HG02840 (cell line): Measurements from ENCODE around the gene NPPA.

Source experiments
- ATAC-seq: cut with Tn5 transposase; IDR thresholded peaks from one replicate; pipeline ENCODE4 v1.9.1; 2021; ENCODE audit warnings: mild to moderate bottlenecking, moderate library complexity, moderate number of reproducible peaks; ENCODE audit not compliant: unreplicated experiment, low FRiP score

The NPPA gene

DNA sequence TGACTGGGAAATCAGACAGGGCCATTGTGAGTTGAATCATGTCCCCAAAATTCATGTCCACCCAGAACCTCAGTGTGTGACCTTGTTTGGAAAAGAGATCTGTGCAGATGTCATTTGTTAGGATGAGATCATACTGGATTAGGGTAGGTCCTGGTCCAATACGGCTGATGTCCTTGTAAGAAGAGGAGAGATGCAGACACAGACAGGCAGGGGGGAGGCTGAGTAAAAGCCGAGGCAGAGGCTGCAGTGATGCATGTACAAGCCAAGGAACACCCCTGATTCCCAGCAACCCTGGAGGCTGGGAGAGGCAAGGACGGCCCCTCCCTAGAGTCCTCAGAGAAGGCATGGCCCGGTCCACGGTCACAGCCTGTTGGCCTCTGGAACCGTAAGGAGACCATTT lies 27.0 kb upstream of the NPPA start:
- ATAC-seq, result no peak

DNA sequence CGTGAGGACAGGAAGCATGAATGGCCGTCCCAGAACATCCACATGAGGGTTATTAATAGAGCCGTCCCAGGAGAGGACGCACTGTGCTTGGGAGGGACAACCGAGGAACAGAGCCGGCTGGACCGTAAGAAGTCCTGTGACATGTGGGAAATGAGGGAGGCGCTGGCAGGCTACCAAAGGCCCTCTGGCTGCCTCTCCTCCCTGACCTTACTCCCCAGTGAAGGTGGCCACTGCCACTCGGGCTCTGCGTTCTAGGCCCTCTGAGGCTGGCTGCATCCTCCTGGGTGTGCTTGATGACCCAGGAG lies 26.6 kb upstream of the NPPA start:
- no peak for ATAC-seq

DNA sequence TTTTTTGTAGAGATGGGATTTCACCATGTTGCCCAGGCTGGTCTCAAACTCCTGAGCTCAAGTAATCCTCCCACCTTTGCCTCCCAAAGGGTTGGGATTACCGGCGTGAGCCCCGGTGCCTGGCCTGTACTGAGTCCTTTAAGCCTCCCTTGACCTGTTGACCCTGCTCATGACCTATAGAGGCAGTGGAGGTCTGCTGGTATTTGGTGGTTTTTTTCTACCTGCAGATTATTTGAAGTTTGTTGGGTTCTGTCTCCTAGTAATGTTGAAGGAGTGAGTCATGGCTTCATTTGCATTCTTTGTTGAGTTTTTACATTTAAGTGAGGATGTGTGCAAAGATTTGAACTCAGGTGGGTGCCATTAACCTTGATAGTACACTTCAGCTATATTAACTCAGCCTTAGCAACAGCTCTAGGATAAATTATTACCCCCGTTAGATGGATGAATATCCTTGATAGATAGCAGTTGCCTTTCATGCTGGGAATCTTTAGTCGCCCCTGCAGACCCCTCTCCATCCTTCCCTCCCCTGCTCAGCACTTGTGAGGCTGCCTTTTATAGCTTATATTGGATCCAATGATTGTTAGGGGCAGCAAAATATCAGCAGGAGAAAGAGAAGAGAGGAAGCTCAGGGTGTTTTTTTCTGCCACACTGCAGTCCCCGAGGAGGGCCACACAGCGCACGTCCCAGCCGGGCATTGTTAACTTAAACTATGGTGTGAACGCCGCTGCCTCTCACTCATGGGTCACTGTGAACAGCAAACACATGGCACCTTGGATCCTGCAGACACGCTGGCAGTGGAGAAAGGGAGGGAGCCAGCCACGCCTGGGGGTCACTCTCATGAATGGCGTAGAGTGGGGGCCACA lies 26.0 kb upstream of the NPPA start:
- no peak for ATAC-seq

DNA sequence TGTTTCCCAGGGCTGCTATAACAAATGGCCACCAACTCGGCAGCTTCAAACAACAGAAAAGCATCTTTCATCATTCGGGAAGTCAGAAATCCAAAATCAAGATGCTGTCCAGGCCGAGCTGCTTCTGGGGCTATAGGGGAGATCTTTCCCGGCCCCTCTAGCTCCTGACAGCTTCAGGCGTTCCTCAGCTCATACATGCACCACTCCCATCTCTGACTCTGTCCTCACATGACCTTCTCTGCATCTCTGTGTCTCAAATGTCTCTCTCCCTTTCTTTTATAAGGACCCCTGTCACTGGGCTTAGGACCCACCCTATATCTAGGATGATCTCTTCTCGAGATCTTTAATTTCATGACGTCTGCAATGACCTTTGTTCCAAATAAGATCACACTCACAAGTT lies 25.0 kb upstream of the NPPA start:
- ATAC-seq, result no peak

DNA sequence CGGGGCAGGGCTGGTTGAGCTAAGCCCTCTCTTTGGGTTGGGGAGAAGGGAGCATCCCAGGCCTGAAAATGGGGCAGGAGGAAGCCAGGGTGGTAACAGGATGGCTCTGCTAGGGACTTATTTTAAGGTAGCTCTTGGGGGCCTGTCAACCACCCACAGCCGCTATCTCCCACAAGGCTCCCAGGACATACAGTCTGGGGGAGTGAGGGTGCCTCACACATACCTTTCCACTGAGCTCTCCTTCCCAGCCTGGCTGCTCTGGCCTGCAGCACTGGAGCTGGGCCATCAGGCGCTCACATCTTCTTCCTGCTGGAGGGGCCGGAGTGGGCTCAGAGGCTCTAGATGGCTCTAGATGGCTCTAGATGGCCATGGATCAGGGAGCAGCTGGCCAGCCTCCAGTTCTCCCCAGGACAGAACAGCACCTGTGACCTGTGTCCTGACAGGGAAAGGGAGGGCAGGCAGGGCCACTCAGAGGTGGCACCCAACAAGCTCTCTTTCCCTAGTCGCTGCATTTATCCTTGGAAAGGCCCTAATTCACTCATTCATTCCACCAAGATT lies 22.1 kb upstream of the NPPA start:
- no peak for ATAC-seq

DNA sequence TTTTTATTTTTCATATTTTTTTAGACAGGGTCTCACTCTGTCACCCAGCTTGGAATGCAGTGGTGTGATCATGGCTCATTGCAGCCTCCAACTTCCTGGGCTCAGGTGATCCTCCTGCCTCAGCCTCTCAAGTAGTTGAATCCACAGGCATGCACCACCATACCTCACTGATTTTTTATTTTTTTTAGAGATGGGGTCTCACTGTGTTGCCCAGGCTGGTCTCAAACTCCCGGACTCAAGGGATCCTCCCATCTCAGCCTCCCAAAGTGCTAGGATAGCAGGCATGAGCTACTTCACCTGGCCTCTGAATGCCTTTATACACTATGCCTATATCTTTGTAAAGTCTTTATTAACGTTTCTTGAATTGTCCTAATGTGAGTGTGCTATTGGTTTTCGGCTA lies 21.5 kb upstream of the NPPA start:
- no peak for ATAC-seq

DNA sequence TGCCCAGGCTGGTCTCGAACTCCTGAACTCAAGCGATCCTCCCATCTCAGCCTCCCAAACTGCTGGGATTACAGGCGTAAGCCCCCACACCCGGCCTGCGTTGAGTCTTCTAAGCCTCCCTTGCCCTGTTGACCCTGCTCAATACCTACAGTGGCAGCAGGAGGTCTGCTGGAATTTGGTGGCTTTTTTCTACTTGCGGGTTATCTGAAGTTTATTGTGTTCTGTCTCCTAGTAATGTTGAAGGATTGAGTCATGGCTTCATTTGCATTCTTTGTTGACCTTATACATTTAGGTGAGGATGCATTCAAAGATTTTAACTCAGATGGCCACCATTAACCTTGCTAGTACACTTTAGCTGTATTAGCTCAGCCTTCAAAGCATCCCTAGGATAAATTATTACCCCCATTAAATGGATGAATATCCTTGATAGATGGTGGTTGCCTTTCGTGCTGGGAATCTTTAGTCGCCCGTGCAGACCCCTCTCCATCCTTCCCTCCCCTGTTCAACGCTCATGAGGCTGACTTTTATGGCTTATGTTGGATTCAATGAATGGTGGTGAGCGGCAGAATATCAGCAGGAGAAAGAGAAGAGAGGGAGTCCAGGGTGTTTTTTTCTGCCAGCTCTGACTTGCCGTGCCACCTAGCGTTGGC lies 20.9 kb upstream of the NPPA start:
- no peak for ATAC-seq

DNA sequence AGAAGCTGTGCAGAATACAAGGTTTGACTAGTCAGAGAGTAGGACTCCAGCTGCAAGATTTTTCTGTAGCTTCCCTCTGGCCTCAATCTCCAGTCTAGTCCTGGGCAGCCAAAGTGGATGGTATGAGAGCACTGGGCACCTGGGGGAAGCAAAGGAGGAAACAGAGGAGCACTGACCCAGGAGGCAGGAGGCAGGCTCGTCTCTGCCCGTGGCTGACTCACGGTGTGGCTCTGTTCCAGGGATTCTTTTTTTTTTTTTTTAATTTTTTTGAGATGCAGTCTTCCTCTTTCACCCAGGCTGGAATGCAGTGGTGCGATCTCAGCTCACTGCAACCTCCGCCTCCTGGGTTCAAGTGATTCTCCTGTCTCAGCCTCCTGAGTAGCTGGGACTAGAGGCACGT lies 15.3 kb upstream of the NPPA start:
- ATAC-seq, result no peak

DNA sequence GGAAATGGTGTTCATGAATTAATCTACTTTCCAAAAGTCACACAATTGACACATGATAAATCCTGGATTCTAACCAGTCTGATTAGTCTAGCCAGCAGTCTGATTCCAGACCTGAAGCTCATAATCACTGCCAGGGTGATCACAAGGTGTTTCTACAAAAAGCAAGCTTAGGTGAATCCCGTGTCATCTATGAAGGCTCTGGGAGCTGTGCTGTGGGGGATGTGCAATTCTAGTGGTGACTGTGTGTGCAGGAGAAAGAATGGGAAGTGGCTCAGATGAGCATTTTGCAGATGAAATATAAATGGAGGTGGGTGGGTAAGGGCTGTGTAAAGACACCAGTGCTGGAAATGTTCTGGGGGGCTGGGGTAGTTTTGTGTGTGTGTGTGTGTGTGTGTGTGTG lies 13.0 kb upstream of the NPPA start:
- no peak for ATAC-seq

DNA sequence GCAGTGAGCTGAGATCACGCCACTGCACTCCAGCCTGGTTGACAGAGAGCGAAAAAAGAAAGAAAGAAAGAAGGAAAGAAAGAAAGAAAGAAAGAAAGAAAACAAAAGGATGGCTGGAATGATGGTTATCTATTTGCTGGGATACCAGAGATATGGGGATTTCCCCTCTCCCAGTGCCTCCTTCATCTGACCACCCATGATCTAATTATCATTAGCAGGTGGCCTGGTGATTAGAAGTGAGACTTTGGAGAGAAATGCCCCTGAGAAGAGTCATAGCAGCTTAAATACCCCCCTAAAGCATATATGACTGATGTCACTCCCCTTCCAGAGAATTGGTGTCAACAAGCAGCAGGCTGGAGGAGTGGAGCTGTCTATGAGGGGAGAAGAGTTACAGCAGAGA lies 12.5 kb upstream of the NPPA start:
- ATAC-seq, result no peak

DNA sequence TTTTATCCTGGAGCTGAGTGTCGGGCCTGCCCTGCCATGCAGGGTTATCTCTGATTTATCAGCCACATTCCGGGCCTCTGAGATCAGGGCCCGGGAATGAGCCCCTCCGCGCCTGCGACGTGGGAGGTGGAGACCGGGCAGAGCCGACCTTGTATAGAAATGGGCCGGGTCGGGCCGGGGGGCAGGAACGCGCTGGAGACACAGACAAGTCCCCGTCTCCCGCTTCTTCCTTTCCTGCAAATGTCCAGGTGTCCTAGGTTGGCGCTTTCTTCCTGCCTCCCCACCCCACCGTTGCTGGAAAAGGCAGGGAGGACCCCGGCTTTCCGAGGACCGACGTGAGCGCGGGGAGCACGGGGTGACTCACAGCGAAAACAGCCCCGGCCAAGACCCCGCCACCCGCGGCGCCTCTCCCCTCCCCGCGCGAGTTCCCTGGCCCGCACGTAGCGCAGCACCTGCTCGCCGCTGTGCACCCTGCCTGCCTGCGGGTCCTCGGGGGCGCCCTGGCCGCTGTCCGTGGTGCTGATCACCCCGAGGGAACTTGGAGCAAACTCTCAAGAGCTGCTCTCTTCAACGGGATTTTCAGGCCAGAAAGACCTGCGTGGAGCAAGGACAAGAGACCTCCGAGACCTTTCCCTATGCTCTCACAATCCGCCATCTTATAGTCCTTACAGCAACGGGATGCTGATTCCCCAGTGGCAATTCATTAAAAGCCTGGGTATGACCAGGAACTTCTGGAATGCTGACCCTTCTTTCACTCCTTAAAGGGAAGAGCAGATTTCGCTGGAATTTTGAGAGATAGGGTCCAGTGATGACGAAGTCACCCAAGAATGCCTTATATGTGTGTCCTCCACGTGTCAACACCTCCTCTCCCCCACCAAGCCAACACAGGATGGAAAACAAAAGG lies 11.6 kb upstream of the NPPA start:
- ATAC-seq, result no peak

DNA sequence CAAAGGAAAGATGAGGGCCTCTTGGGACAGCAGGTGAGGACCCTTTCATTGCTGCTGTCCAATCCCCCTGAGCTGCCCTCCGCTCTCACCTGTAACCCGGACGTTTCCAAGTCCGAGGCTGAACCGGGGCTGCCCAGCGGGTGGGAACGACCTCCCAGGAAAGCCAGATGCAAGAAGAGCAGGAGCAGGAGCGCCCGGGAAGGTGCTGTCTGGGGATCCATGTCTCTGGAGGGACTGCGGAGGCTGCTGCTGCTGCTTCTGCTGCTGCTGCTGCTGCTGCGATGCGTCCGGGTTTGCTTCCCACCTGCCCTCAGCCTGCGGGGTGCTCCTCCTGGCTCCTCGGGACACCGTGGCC lies 11.0 kb upstream of the NPPA start, which contains the start of gene NPPB:
TSS of gene NPPB (minus strand) at position 333 of the 355 bp plus-strand sequence. CDS start at position 221, 112 bp downstream.
- no peak for ATAC-seq

DNA sequence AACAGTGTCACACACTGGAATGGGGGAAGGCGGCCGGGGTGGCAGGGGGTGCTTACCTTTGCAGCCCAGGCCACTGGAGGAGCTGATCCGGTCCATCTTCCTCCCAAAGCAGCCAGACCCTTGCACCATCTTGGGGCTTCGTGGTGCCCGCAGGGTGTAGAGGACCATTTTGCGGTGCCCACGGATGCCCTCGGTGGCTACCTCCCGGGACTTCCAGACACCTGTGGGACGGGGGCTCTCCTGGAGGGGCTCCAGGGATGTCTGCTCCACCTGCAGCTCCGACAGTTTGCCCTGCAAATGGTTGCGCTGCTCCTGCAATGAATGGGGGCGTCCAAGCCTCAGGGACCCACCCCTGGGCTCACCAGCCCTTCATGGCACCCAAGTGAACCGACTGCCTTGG lies 10.6 kb upstream of the NPPA start:
- ATAC-seq, result no peak

DNA sequence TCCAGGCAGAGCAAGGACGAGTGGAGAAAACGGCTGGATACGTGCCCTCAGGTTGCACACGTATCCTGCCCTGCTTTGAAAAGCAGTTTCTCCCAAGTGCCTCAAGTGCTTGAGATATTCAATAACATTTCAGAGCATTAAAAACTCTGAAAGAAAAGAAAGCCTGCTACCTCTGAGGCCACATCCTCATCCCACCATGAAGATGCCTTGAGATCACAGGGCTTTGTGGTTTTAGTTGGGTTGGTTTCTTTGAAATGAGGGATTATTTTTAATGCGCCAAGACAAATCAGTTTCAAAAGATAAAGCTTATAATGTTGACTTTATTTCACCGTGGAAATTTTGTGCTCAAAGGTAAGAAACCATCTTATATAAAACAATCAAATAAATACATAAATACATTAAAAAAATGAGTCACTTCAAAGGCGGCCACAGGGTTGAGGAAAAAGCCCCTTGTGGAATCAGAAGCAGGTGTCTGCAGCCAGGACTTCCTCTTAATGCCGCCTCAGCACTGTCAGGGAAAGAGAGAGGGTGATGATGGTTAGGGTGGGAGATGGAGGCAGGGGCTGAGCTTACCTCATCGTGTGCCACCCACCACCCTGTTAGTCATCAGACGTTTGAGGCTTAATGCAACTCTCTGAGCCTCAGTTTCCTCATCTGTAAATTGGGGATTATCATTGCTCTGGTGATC lies 9.7 kb upstream of the NPPA start:
- no peak for ATAC-seq

DNA sequence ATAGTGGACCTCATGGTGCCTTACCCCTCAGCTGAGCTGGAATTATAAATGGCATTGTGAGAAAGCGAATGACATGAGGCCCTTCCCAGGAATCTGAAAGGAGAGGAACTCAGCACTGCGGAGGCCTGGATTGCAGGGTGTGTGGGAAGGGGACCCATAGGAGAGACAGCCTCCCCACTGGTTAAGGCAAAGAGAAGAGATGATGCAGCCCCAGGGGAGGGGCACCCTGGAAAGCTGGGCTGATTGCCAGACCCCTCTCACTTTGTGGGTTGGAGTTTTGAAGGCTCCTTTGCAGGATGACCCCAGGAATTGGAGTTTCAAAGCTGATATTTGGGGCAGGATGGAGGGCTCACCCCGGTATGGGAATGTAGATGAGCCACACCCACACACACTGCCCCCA lies 9.1 kb upstream of the NPPA start:
- no peak for ATAC-seq

DNA sequence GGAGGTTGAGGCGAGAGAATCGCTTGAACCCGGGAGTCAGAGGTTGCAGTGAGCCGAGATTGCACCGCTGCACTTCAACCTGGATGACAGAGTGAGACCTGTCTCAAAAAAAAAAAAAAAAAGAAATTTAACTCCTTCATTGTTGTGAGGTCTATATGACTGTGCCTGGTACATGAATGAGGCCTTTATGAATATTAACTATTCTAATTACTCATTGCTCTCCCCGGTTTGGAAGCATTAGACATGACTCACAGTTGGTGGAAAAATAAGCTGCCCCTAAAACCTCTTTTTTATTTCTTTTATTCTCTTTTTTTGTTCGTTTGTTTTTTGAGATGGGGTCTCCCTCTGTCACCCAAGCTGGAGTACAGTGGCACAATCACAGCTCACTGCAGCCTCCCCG lies 7.8 kb upstream of the NPPA start:
- no peak for ATAC-seq

DNA sequence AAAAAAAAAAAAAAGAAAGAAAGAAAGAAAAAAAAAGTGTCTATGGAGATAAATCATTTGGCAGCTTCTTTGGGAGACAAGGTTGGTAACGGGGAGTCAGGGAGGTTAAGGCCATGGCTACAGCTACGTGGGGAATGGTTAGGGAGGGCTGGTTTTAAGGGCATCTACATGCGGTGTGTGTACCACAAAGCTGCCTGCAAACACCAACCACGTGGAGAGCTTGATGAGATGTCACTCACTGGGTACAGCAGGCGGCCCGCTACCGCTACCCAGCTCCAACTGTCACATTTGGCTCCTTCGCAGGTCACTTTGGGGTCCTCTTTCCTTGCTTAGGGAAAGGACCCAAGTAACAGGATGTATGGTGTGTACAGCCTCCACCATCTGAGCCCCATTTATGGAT lies 6.9 kb upstream of the NPPA start:
- no peak for ATAC-seq

DNA sequence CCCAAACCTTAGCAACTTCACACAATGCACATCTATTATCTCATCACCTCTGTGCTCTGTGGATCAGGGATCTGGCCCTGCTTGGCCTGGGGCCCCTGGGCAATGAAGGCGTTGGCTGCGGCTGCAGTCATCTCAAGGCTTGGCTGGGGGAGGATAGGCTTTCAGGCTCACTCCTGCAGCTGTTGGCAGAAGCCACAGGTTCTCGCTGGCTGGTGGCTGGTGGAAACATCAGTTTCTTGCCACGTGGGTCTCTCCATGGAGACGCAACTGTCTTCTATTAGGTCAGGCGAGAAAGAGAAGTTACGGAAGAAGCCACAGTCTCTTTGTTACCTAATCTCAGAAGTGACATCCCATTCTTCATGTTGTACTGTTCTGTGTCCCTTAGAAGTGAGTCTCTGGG lies 3.6 kb upstream of the NPPA start:
- no peak for ATAC-seq

DNA sequence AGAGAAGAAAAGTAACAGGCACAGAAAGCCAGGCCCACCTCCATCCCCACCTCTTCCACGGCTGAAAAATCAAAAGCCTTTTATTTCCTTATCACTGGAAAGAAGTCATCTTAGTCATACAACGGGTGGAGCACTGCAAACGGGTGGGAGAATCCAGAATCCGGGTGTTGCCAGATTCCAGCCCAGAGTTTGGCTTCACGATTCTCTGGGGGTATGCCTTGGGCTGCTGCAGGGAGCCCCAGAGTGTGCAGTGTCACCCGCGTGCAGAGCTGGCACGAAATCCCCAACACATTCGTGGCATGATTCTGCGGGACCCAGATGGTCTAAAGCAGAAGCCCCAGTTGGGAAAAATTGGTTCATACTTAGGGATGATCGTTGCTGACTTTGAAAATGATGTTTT lies 2.6 kb upstream of the NPPA start:
- ATAC-seq, result no peak

DNA sequence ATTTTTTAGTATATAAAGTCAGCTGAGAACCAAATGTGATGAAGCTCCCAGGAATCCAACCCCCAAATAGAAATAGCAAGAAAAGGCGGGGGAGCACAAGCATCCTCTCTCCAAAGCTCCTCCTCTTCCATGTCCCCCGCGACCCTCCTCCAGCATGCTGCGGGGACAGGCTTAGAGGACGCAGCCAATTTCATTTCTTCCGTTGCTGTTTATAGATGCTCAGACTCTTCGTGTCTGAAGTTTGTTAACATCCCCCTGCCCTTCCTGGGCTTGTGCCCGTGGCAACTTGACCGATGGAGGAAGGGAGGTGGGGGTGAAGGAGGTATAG lies 754 bp upstream of the NPPA start:
- no peak for ATAC-seq
